HCT116 (cell line): ENCODE data around the gene SLC14A1. TPM values are rescaled to one million over a fixed set of nuclear protein-coding genes. Genes with fewer than 3 reads are reported as not detected.
A peak's percentile ranks its signal among the peaks of the same experiment; 100 is the strongest.

Experiments
- ATAC-seq: fragments of 200-7000 bp; cut with Tn5 transposase; 2 replicates; pipeline ENCODE4 v1.9.1; 2020; ENCODE audit warnings: mild to moderate bottlenecking, moderate library complexity
- BruUV-seq: library from RNA; stranded (reverse); fragments of 400-500 nt; replicated peaks from 2 replicates; lab custom pipeline; 2021; lab: Mats Ljungman, UMichigan
- CTCF ChIA-PET: fragments of 300-600 bp; sonication (Branson Sonifier 250); formaldehyde crosslinking; loops from one replicate; lab custom pipeline; 2021; ENCODE audit warnings: antibody characterized with exemption; lab: Charles Lee
- POLR2A ChIA-PET: fragments of 300-600, 350-600 bp; sonication (Branson Sonifier 250); formaldehyde crosslinking; loops from one replicate; lab custom pipeline; 2021; ENCODE audit warnings: antibody characterized with exemption; lab: Charles Lee
- RAD21 ChIA-PET, 2 experiments: fragments of 300-600 bp; sonication (Branson Sonifier 250); formaldehyde crosslinking; loops; one replicate each; lab custom pipeline; 2023; ENCODE audit warnings: low total read pairs in 2 of 2; ENCODE audit not compliant: uncharacterized antibody in 2 of 2, unreplicated experiment in 2 of 2, low non-redundant PET in 1 of 2; lab: Charles Lee
- DNase-seq: peaks from one replicate; pipeline ENCODE4 v3.0.0-alpha.2; 2010; ENCODE audit warnings: low read depth, low spot score
- H2AFZ ChIP-seq: fragments of 200-600 bp; shearing (Covaris generic), sonication (generic); 2 replicates; pipeline ENCODE4 v1.6.1; 2017; ENCODE audit warnings: low read depth, mixed run types, mixed read lengths, antibody characterized with exemption, low read length; ENCODE audit not compliant: poor library complexity, severe bottlenecking
- H3K27ac ChIP-seq: 2 replicates; pipeline ENCODE4 v1.5.1; 2012; ENCODE audit warnings: low read depth, low read length
- H3K27me3 ChIP-seq: fragments of 200-600 bp; sonication (generic); 2 replicates; pipeline ENCODE4 v1.6.1; 2016; ENCODE audit warnings: mixed run types, low read length, mixed read lengths; ENCODE audit not compliant: insufficient read depth
- H3K36me3 ChIP-seq, 2 experiments: fragments of 200-500 bp in 1 of 2; fragments of 200-600 bp in 1 of 2; sonication (Bioruptor generic) in 1 of 2; sonication (generic) in 1 of 2; 2 replicates each; pipeline versions ENCODE4 v1.5.1 to v1.6.1; 2014 to 2016; ENCODE audit warnings: low read length in 2 of 2, inconsistent platforms in 1 of 2, mixed read lengths in 1 of 2, mixed run types in 1 of 2; ENCODE audit not compliant: insufficient read depth in 2 of 2, control insufficient read depth in 1 of 2
- H3K4me1 ChIP-seq, 2 experiments: fragments of 200-600 bp in 1 of 2; sonication (generic) in 1 of 2; 2 replicates each; pipeline versions ENCODE4 v1.5.1 to v1.6.1; 2012 to 2017; ENCODE audit warnings: low read length in 2 of 2, inconsistent platforms in 1 of 2, mild to moderate bottlenecking in 1 of 2, mixed read lengths in 1 of 2, mixed run types in 1 of 2, moderate library complexity in 1 of 2; ENCODE audit not compliant: insufficient read depth in 2 of 2, control insufficient read depth in 1 of 2
- H3K4me2 ChIP-seq: fragments of 200-600 bp; sonication (generic); 2 replicates; pipeline ENCODE4 v1.6.1; 2017; ENCODE audit warnings: mixed run types, low read length, mixed read lengths
- H3K4me3 ChIP-seq, 2 experiments: fragments of 200-600 bp in 1 of 2; sonication (generic) in 1 of 2; replicated peaks in 1 of 2; 2 replicates each; pipeline ENCODE4 v1.5.1; 2011 to 2016; ENCODE audit warnings: low read length in 2 of 2, control low read depth in 1 of 2, low read depth in 1 of 2, mild to moderate bottlenecking in 1 of 2, mixed read lengths in 1 of 2, mixed run types in 1 of 2
- H3K79me2 ChIP-seq: fragments of 200-600 bp; sonication (generic); 2 replicates; pipeline ENCODE4 v1.6.1; 2017; ENCODE audit warnings: mild to moderate bottlenecking, mixed run types, low read length, moderate library complexity, mixed read lengths; ENCODE audit not compliant: insufficient read depth
- H3K9ac ChIP-seq: fragments of 200-600 bp; sonication (generic); 2 replicates; pipeline ENCODE4 v1.6.1; 2016; ENCODE audit warnings: low read length, mixed read lengths
- H3K9me2 ChIP-seq: fragments of 200-600 bp; sonication (generic), shearing (Covaris generic); 2 replicates; pipeline ENCODE4 v1.6.1; 2017; ENCODE audit warnings: mixed run types, mild to moderate bottlenecking, moderate library complexity; ENCODE audit not compliant: insufficient read depth
- H3K9me3 ChIP-seq, 2 experiments: fragments of 200-500 bp in 1 of 2; fragments of 200-600 bp in 1 of 2; sonication (Bioruptor generic) in 1 of 2; sonication (generic) in 1 of 2; 2 replicates each; pipeline ENCODE4 v1.6.1; 2014 to 2017; ENCODE audit warnings: low read length in 2 of 2, mixed read lengths in 2 of 2, inconsistent platforms in 1 of 2, low read depth in 1 of 2, mild to moderate bottlenecking in 1 of 2, mixed run types in 1 of 2, moderate library complexity in 1 of 2; ENCODE audit not compliant: control insufficient read depth in 1 of 2, insufficient read depth in 1 of 2
- H4K20me1 ChIP-seq: fragments of 200-600 bp; sonication (generic), shearing (Covaris generic); 2 replicates; pipeline ENCODE4 v1.6.1; 2017; ENCODE audit warnings: mixed run types, mild to moderate bottlenecking, moderate library complexity; ENCODE audit not compliant: insufficient read depth
- ATF3 ChIP-seq: IDR thresholded peaks from 2 replicates; pipeline ENCODE4 v1.6.1; 2012
- CBX3 ChIP-seq: IDR thresholded peaks from 2 replicates; pipeline ENCODE4 v1.6.1; 2012; ENCODE audit warnings: low read depth
- CEBPB ChIP-seq: IDR thresholded peaks from 2 replicates; pipeline ENCODE4 v1.6.1; 2012; ENCODE audit warnings: low read depth
- CTCF ChIP-seq, 3 experiments: fragments of 200-600 bp in 1 of 3; sonication (generic) in 1 of 3; IDR thresholded peaks in 2 of 3; conservative IDR thresholded peaks in 1 of 3; 2 replicates each; pipeline ENCODE4 v1.5.1; 2012 to 2017; ENCODE audit warnings: low read depth in 2 of 3, low read length in 2 of 3, antibody characterized with exemption in 1 of 3, borderline replicate concordance in 1 of 3, control low read depth in 1 of 3, mild to moderate bottlenecking in 1 of 3, mixed read lengths in 1 of 3, mixed run types in 1 of 3, moderate library complexity in 1 of 3; ENCODE audit not compliant: insufficient read depth in 1 of 3
- ELF1 ChIP-seq: IDR thresholded peaks from 2 replicates; pipeline ENCODE4 v1.6.1; 2012; ENCODE audit warnings: low read depth, borderline replicate concordance
- EZH2 ChIP-seq: fragments of 200-600 bp; sonication (generic); IDR thresholded peaks from 2 replicates; pipeline ENCODE4 v1.6.1; 2017; ENCODE audit warnings: antibody characterized with exemption, mixed run types
- FOSL1 ChIP-seq: IDR thresholded peaks from 2 replicates; pipeline ENCODE4 v1.6.1; 2012; ENCODE audit warnings: low read depth
- JUND ChIP-seq: IDR thresholded peaks from 2 replicates; pipeline ENCODE4 v1.6.1; 2012
- MAX ChIP-seq: IDR thresholded peaks from 2 replicates; pipeline ENCODE4 v1.6.1; 2012
- POLR2A ChIP-seq: IDR thresholded peaks from 2 replicates; pipeline ENCODE4 v1.7.0; 2011; ENCODE audit warnings: borderline replicate concordance; ENCODE audit not compliant: insufficient read depth, insufficient read length; ENCODE audit errors: extremely low read depth
- POLR2AphosphoS5 ChIP-seq: IDR thresholded peaks from 2 replicates; pipeline ENCODE4 v1.6.1; 2011; ENCODE audit warnings: mild to moderate bottlenecking, low read depth, low read length, moderate library complexity
- RAD21 ChIP-seq: IDR thresholded peaks from 2 replicates; pipeline ENCODE4 v1.6.1; 2012; ENCODE audit warnings: low read depth, mild to moderate bottlenecking
- REST ChIP-seq: IDR thresholded peaks from 2 replicates; pipeline ENCODE4 v1.6.1; 2012; ENCODE audit warnings: low read depth
- SIN3A ChIP-seq: IDR thresholded peaks from 2 replicates; pipeline ENCODE4 v1.6.1; 2012; ENCODE audit warnings: low read depth
- SP1 ChIP-seq: IDR thresholded peaks from 2 replicates; pipeline ENCODE4 v1.6.1; 2012; ENCODE audit warnings: low read depth
- SRF ChIP-seq: IDR thresholded peaks from 2 replicates; pipeline ENCODE4 v1.6.1; 2012; ENCODE audit warnings: low read depth
- YY1 ChIP-seq: IDR thresholded peaks from 2 replicates; pipeline ENCODE4 v1.6.1; 2011; ENCODE audit warnings: low read length, low read depth, moderate library complexity, mild to moderate bottlenecking; ENCODE audit not compliant: insufficient replicate concordance; ENCODE audit errors: extremely low read depth
- ZBTB33 ChIP-seq: IDR thresholded peaks from 2 replicates; pipeline ENCODE4 v1.6.1; 2011; ENCODE audit warnings: mild to moderate bottlenecking, low read length, moderate library complexity; ENCODE audit not compliant: insufficient replicate concordance; ENCODE audit errors: extremely low read depth
- ZFX ChIP-seq: fragments of 450-650 bp; IDR thresholded peaks from 2 replicates; pipeline ENCODE4 v1.6.1; 2017
- ZNF274 ChIP-seq: fragments of 200-500 bp; sonication (Bioruptor generic); IDR thresholded peaks from 2 replicates; pipeline ENCODE4 v1.6.1; 2014; ENCODE audit warnings: mild to moderate bottlenecking, low read depth, low read length, inconsistent platforms
- intact Hi-C: fragments of 100-400 bp; cut with micrococcal nuclease; formaldehyde crosslinking; loops from 2 replicates; pipeline ENCODE4 v1.10.0; 2022
- total RNA-seq: library from RNA; stranded (reverse); gene quantifications from one replicate; pipeline ENCODE4 v1.2.1, GENCODE V29; 2021; ENCODE audit not compliant: unreplicated experiment

The SLC14A1 gene
- total RNA-seq, 1 experiment from 2014 or later = not detected

- ATAC-seq = peak; percentile 91
- POLR2A ChIA-PET = interaction anchor here (1.0 kb wide), 1 partner anchor 18 kb away, joined by 3 read pairs; no protein-coding TSS in a partner anchor
- no TSS peak for BruUV-seq
- CTCF ChIA-PET = no interaction called here
- peak; percentile 75 for DNase-seq
- Histone ChIP-seq H4K20me1 (no peaks in the 10 kb centered on the region), H3K9me2 (no peaks in the 10 kb centered on the region), H3K27me3 (no peaks in the 10 kb centered on the region), H3K4me3 (no peak overlapping the region), H3K4me2 (peak overlapping the region; percentile 51), H3K9ac (peak overlapping the region; percentile 7; the same call in 1 of the 2 replicates), H3K4me1 (peaks cover 8 to 16% of the 10 kb centered on the region in 2 experiments), H3K79me2 (no peaks in the 10 kb centered on the region), H3K9me3 (no peaks in the 10 kb centered on the region), H2AFZ (peak overlapping the region; percentile 37), H3K36me3 (no peaks in the 10 kb centered on the region), H3K27ac (peak overlapping the region; percentile 35; the same call in 1 of the 2 replicates)
- RAD21 ChIA-PET = no interaction called here
- TF ChIP-seq ZNF274 (no peak), MAX (peak; percentile 28), ZFX (no peak), POLR2A (no peak), CEBPB (peak; percentile 99), CBX3 (peak; percentile 49; the same call in 1 of the 2 replicates), ELF1 (no peak), JUND (peak; percentile 90), CTCF (IDR thresholded peaks at IDR 0.05 in 2 of 3, conservative IDR thresholded peaks at IDR 0.05 in 1 of 3; ENCODE audit: borderline replicate concordance in 1 of 3, insufficient read depth in 1 of 3, low read depth in 2 of 3, low read length in 2 of 3) (no peak), ZBTB33 (no peak), REST (no peak), POLR2AphosphoS5 (peak; percentile 27; the same call in 1 of the 2 replicates), SP1 (peak; percentile 84), FOSL1 (peak; percentile 90), SIN3A (peak; percentile 28; the same call in 1 of the 2 replicates), EZH2 (no peak), ATF3 (no peak), YY1 (peak; percentile 4), SRF (no peak), RAD21 (peak; percentile 20; the same call in 1 of the 2 replicates)
- intact Hi-C loops = no loop called here
Measured at GRCh38 chr18:45793264-45793965, 69.4 kb downstream of the SLC14A1 start.
